HG03558 (cell line): ENCODE measurements around the gene CYSRT1.

ENCODE experiments used
- ATAC-seq: cut with Tn5 transposase; IDR thresholded peaks from one replicate; pipeline ENCODE4 v1.9.1; 2021; ENCODE audit warnings: moderate number of reproducible peaks; ENCODE audit not compliant: unreplicated experiment; ENCODE audit errors: extremely low read depth

CYSRT1 gene

DNA sequence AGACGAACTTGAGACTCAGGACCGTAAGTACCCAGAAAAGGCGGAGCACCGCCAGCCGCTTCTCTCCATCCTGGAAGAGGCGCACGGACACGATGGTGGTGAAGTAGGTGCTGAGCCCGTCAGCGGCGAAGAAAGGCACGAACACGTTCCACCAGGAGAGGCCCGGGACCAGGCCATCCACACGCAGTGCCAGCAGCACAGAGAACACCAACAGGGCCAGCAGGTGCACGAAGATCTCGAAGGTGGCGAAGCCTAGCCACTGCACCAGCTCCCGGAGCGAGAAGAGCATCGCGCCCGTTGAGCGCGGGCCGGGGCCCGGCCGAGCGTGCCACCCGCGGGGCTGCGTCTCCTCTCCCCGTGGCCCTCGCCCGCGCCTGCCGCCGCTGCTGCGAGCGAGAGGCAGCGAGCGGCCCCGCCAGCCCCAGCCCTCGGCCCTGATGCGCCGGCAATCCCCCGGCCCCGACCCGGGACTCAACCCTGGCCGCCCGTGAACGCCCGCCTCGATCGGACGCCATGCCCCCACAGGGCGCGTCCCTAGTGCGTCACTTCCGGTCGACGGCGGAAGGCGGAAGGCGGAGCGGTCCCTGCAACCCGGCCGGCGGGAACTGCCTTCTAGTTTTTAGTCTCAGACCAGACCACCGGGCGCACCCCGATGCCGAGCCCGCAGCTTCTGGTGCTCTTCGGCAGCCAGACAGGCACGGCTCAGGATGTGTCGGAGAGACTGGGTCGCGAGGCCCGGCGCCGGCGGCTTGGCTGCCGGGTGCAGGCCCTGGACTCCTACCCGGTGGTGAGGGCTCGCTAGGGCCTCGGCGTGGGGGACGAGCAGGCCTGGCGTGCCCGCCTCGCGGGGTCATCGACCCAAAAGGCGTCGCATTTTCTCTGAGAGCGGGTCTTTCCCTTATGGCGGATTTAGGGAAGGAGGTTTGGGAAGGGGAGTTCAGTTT, 19.6 kb upstream of the CYSRT1 start, which contains the start of the genes NDOR1 and TMEM203:
Gene NDOR1 (plus strand): TSS at position 575 of the 944 bp plus-strand sequence. CDS start 78 bp downstream, at position 653.
Gene TMEM203 (minus strand): TSS at position 523 of the 944 bp plus-strand sequence. CDS start 234 bp downstream, at position 289.
- ATAC-seq, result no peak

DNA sequence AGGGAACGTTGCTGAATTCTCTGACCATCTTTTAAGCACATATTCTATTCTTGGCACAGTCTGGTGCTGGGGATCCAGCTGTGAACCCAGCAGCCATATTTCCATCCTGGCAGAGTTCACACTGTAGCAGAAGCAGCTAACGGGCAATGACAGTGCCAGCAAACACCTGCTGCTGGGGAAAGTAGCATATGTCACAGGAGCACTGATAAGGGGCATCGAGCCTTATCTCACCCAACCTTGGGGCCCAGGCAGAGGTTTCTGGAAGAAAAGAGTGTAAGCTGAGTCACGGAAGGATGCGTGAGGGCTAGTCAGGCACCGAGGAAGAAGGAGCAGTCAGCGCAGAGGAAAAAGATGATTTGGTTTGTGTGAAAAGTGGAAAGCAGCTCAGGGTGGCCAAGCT, 18.4 kb upstream of the CYSRT1 start:
- ATAC-seq, result no peak

DNA sequence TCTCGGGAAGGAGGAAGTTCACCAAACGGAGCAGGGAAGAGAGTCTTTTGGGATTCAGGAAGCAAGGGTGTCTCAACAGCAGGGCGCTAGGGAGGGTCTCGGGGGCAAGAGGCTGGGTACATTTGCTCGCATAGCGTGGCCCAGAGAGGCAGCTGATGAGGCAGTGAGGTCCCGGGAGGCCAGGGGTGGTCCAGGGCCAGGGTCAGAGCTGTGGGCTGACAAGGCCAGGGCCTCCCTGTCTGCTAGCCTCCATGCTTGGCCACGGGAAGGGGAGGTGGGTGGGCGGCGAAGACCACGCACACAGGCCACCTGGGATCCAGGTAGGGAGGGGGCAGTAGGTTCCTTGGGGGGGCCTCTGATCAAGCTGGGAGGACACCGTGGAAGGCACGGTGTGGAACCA, 13.4 kb upstream of the CYSRT1 start:
- no peak for ATAC-seq

DNA sequence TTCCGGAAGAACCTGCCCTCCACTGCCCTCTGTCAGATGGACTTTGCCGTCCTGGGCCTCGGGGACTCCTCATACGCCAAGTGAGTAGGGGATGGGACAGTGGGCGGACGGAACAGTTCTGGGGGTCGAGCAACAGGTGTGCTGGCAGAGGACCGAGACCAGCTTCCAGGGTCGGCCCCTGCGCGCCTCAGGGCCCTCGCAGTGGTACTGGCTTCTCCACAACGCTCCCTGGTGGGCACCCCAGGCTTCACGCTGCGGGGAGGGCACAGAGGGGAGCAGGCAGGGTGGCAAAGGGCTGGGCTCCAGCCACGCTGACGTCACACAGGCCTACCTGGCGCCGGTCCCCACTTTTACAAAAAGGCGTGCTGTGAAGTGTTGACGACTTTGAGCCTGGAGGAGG, 12.5 kb upstream of the CYSRT1 start:
- no peak for ATAC-seq

DNA sequence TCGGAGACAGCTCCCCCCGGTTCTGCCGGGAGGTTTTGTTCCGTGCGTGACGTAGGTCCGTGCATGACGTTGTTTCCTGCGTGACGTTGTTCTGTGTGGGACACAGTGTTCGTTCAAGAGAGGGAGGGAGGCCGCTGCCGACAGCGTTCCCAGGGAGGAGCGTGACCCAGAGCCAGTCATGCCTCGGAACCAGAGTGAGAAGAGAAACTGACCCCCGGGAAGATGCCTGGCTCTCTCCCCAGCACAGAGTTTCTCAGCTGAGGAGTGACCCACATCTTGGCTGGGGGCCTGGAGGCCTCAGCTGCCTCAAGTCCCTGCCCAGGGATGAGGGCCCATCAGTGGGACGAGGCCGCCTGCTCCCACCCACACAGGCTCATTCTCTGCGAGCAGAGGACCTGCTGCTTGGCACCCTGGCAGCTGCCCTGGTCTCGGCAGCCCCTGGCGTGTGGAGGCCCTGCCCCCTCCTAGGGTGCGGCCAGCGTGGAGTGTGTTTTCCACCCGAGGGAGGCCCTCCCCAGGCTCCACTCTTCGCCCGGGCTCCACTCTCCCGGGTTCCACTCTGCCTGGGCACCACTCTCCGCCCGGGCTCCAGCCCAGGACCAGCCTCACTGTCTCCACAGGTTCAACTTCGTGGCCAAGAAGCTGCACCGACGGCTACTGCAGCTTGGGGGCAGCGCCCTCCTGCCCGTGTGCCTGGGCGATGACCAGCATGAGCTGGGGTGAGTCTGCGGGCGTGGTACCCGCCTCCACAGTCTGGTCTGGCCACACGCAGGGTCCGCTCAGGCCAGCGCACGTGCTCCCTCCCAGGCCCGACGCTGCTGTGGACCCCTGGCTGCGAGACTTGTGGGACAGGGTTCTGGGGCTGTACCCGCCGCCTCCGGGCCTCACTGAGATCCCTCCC, 11.6 kb upstream of the CYSRT1 start:
- ATAC-seq, result no peak

DNA sequence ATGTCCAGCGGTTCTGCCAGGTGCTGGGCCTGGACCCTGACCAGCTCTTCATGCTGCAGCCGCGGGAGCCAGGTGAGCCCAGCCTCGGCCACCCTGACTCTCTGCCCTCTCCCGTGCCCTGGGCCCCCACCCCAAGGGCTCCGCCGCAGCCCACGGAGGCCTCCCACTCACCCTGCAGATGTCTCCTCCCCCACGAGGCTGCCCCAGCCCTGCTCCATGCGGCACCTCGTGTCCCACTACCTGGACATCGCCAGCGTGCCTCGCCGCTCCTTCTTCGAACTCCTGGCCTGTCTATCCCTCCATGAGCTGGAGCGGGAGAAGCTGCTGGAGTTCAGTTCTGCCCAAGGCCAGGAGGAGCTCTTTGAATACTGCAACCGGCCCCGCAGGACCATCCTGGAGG, 10.4 kb upstream of the CYSRT1 start:
- no peak for ATAC-seq

DNA sequence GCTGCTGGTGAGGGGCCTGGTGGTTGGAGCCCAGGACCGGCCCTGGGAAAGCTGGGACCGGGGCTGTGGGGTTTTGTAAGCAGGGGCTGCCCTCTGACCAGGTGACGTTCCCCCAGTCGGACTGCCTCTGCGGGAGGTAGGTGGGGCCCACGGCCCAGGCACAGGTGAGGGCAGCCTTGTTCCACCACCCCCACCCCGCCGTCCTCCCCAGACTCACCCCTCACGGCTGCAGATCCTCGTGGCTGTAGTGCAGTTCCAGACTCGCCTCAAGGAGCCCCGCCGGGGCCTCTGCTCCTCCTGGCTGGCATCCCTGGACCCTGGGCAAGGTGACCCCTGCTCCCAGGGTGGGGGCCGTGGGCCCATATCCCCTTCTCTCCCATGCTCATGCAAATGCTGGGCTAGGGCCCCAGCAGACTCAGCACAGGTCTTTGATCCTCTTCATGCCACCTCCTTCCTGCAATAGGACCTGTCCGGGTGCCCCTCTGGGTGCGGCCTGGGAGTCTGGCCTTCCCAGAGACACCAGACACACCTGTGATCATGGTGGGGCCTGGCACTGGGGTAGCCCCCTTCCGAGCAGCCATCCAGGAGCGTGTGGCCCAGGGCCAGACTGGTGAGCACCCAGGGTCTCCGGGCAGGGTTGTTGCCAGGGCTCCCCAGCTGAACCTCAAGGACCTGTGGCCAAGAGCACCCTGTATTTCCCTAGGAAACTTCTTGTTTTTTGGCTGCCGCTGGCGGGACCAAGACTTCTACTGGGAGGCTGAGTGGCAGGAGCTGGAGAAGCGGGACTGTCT, 9.6 kb upstream of the CYSRT1 start:
- ATAC-seq, result no peak

DNA sequence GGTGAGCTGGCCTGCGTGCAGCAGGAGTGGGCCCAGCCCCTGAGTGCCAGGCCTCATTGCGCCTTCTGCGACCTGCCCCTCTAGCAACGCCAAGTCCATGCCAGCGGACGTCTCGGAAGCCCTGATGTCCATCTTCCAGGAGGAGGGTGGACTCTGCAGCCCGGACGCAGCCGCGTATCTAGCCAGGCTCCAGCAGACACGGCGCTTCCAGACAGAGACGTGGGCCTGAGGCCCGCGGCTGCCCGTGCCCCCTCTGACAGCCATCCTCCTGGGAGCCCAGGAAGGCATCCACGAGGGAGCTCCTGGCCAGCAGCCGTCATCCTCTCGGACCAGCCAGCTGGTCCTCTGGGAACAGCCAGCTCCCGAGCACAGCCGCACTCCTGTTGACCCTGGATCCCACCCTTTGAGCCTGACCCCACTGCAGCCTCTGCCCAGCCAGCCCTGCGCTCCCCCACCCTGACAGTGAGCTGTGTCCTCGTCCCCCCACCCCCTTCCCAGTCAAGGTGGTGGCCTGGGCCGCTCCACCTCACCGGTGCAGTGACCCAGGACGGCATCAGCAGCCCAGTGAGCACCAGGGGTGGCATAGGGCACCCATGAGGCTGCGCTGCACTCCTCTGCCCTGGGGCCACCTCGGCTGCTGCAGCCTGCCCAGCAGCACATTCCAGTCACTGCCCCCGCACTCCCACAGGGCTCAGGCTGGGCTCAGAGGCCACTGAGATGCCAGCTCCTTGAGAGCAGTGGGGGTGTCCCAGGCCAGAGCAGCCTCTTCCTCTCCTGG, 8.6 kb upstream of the CYSRT1 start:
- no peak for ATAC-seq

DNA sequence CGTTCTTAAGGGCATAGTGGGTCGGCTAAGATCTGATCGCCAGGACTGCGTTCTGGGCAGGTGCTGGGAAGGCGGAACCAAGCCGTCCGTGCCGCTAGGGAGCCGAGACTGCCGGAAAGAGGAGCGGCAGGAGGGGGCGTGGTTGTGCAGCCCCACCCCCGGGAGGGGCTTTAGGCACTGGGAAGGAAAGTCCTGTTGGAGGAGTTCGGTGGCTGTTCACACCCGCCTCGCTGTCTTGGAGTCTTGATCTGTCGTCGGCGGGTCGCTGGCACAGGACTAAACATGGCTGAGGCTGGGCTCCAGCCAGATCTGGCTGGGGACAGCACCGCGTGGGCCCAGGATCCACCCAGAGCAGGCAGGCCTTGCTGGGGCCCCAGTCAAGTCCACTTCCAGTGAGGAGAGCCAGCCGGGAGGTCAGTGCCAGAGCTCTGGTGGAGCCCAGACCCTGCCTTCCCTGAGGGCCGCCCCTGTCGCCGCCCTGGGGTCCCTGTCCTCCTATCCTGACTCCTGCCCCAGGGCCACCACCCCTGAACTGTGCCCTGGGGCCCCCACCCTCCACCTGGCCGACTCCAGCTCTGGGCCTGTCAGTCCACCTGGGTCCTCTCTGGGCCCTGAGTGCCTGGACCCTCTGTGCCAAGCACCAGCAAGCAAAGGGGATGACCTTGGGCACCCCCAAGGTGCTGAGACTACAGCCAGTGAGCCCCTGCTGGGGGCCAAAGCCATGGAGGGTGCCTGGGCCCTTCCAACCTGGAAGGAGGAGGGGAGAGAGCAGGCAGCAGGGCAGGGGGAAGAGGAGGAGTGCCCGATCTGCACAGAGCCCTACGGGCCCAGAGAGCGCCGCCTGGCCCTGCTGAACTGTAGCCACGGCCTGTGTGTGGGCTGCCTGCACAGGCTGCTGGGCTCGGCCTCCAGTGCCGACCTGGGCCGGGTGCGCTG, 7.4 kb upstream of the CYSRT1 start:
- ATAC-seq, result no peak

DNA sequence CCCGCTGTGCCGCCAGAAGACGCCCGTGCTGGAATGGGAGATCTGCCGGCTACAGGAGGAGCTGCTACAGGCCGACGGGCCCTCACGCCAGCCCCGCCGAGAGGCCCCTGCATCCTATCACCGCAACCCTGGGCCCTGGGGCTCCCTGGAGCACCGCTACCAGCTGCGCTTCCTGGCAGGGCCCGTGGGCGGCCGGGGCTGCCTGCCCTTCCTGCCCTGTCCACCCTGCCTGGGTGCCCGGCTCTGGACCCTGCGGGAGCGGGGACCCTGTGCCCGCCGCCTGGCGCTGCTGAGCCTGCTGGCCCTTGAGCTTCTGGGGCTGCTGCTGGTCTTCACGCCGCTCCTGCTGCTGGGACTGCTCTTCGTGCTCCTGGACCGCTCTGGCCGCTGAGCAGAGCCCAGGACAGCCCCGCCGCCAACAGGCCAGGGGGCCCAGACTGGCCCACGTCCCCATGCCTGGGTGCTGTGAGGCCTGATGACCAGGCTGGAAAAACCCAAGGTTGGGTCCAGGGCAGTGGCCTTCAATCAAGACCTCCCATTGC, 6.7 kb upstream of the CYSRT1 start:
- no peak for ATAC-seq

DNA sequence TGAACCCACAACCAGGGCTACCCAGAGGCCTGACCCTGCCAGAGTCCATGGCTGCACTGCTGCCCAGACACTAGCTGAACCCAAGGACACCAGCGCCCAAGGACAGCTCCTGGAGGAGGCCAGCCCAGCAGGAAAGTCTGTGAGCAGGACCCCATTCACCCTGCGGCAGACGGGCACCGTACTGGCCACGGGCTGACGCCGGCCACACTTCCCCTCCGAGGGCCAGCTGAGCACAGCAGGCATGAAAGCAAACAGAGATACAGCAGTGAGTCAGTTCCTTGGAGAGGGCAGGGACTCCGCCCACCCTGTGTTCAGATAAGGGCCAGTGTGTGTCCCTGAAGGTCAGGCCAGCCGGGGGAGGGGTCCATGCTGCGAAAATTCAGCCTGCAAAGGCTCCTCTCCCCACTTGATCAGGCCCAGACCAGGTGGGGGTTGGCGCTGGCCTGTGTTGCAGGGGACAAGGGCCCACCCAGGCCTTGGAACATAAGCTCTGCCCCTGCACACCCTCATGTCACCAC, 6.2 kb upstream of the CYSRT1 start:
- ATAC-seq, result no peak

DNA sequence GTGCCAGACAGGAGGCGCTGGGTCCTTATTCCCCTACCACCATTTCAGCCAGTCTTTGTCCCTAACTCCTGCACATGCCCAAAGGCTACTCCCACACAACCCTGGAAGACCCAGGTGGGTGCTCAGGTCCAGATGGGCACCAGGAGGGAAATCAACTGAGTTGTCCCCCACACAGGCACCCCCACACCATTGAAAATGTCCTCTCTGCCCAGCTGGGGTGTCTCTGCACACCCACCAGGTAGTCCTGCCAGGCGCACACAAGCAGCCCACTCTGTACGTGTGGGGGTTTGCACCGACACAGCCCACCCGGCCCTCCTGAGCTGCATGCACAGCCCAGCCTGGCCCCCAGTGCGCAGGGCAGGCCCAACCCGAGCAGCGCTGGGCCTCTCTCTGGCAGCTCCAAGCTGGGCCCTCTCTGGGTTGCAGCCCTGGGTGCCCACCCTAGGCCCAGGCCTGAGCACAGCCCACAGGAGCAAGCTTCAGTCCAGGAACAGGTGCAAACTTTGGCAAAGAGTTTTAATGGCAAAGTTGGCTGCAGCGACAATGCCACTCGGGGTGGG, 5.1 kb upstream of the CYSRT1 start:
- ATAC-seq, result no peak

DNA sequence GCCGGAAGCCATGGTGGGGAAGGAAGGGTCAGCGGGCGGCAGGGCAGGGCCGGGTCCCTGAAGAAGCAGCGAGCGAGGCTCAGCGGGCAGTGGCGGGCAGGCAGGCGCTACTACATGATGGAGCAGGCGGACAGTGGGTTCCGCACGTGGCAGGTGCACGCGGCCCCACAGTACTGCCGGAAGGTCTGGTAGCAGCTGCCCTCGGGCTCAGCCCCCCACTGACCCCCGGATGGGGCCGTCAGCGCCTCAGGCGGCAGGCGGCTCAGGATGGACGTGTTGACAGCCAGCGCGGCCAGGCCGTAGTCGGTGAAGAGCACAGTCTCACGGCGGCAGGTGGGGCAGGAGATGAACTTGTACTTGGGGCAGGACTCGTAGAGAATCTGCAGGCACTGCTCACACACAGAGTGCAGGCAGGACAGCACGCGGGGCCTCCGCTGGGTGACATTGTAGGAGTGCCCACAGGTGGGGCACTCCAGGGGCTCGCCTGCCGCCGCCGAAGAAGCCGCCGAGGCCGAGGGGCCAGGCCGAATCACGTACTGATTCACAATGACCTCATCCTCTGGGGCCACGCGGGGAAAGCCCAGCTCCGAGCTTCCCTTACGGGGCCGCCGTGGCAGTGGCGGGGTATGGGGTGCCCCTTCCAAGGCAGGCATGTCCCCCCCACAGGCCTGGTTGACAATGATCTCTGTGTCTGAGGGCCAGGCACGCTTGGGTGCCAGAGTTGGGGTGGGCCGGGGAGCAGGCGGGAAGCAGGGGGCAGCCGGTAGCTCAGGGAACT, 4.5 kb upstream of the CYSRT1 start:
- ATAC-seq, result no peak

DNA sequence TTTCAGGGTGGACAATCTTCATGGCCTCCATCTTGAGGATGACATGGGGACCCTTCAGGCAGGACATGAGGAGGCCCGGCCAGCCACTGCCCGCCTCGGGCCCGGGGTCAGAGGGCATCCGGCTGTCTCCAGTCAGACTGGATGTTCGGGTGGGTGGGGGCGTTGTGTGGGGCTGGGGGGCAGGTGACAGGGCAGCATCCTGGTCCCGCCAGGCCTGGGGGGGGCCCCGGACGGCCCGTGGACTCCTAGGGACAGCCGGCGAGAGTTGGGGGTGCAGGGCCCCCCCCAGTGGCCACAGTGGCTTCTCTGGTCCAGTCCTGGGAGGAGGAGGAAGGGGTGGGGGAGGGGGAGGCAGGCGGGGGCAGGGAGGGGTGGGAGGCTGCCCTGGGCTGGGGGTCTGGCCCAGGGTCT, 3.9 kb upstream of the CYSRT1 start:
- no peak for ATAC-seq

DNA sequence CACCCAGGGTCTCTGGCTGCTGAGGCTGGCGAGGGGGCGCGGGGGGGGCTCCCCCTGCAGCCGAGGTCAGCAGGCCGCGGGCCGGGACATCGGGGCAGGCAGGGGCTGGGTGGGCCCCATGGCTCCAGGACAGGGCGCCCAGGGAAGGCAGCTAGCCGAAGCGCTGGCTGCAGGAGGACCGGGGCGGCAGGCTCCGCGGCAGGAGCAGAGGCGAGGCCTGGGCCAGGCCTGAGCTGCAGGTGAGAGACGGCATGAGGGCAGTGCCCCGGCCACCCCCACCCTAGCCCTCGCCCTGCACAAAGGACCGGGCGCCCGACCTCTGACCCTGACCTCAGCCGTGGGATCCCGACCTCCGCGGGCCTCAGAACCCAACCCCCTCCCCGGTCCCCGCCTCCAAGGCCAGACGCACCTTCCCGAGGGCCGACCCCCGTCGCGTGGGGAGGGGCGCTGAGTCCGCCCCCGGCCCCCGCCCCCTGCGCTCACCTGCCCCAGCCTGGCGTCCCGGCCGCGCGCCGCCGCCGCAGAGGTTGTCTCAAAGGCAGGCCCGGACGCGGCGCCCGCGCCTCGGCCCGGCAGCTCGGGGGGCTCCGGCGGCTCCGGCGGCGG, 3.4 kb upstream of the CYSRT1 start:
- ATAC-seq, result no peak
